Measurements from ENCODE around the gene TPCN2.

The TPCN2 gene

DNA sequence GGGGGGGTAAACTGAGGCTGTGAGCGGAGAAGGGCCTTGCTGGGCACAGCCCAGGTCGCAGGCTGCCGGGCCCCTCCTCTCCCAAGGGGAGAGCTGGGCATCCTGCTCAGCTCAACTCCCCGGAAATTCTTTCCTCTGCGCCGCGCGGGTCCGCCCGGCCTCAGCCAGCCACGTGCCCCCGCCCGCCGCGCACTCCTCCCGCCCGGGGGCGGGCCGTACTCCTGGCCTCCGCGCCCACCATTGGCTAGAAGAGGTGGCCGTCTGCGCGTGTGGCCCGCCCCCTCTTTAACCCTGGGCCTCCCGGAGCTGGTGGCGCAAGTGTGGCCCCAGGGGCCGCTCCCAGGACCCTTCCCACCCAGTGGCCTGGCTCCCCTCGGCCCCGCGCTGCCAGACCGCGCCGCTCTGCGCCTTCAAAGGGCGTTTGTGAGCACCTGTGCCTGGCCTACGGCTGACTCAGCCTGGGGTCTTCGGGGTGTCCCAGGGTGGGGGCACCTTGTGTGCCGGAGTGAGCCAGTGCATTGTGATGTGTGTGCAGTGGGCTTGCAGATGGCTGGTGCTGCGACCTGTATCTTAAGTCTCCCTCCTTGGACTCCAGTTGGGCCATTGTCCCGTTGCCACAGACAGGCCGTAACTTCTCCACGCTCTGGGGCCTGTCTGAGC lies 37.6 kb upstream of the TPCN2 start:
- DNase-seq (ENCODE audit: low spot score), result no peak

DNA sequence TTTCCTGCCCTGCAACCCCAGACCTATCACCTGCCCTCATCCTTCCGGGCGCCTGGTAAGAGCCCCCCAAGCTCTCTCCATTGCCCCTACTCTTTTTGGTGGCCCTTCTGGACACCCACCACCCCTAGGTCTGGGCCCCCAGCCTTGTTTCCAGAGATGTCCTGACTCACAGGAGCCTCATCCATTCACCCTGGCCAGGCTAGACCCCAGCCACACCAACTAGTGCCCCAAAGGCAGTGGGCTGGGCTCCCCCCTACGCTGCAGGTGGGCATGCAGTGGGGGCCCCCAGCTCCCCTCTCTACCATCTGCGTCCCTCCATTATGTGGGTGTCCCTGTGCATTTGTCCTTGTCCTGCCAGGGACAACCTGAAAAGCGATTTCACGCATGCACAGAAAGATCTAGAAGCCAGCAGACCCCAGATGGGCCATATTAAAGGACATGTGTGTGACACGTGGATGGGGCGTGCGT lies 37.1 kb upstream of the TPCN2 start:
- no peak for DNase-seq (ENCODE audit: low spot score)

DNA sequence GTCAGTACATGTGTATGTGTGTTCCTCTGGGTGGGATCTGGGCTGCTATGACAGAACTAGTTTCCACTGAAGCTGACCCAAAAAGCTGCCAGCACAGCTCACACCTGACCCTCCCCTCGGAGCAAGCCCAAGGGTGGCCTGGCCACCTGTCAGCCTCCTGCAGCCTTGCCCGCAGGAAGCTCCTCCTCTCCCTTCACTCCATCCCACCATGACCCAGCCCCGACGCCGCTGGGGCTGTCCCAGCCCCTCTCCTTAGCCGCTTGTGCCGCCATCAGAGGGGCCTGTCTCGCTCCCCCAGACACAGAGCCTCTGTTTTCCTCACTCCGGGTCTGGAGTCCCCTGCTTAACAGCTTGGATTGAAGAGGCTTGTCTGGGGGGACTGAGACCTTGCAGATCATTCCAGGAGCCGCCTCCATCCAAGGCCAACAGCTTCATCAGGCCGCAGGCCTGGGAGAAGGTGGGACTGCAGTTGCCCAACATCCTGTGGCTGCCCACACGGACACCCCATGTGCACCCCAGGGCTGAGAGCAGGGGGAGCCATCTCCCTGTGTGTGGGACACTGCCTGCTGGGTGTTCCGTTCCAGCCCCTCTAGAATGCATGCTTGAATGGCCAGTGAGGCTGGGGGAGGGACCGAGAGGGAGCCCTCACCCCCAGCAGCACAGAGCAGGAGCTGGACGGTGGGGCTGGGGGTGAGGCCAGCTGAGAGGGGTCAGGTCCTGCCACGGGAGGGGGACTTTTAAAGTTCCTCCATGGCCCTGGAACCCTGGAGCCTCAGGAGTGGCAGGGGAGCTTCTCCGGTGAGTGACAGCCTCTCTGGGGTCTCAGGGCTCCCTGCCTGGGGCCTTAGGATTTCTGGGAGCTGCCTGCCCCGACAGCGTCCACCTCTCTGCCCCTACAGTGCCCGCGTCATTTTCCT lies 36.4 kb upstream of the TPCN2 start:
- no peak for DNase-seq (ENCODE audit: low spot score)

DNA sequence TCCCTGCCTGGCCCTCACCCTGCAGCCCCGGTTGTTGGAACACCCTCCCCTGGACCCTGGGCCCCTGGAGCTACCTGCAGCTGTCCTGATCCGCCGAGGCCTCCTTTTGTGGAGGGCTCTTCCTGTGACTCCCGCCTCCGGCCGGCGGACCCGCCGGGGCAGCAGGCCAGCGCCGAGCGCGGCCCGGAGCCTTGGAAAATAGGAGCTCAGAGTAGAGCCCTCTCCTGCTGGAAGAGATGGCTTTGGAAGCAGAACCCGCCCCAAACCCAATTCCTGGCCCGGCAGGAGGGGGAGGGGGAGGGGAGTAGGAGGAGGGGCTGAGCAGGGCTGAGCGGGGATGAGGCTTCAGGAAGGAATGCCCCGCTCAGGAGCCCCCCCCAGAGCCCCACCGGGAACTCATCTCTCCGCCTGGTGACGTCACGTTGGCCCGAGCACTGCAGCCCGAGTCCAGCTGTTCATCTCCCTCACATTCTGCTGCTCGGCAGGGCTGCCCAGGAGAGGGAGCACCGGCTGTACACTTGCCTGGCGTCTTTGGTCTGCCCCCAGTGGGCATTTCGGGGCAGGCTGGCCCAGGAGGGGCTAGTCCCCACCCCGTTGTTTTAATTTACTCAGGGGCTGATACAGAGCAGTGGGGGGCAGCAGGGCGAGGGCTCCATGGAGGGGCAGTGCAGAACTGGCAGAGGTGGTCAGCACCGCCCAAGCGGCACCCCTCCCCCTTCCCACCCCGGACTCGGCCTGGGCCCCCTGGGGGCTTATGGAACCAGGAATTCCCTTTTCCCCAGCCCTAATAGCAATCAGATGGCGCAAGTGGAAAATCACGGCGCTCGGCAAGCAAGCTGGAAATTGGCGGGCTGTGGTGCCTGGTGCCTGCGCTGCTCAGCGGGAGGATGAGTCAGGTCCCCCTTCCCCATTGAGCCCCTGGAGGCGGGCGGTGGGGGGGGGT lies 35.5 kb upstream of the TPCN2 start, which contains the start of gene MRGPRF:
Gene MRGPRF (minus strand): TSS at position 238 of the 943 bp plus-strand sequence. CDS start 3,345 bp downstream, outside the sequence.
- no peak for DNase-seq (ENCODE audit: low spot score)

DNA sequence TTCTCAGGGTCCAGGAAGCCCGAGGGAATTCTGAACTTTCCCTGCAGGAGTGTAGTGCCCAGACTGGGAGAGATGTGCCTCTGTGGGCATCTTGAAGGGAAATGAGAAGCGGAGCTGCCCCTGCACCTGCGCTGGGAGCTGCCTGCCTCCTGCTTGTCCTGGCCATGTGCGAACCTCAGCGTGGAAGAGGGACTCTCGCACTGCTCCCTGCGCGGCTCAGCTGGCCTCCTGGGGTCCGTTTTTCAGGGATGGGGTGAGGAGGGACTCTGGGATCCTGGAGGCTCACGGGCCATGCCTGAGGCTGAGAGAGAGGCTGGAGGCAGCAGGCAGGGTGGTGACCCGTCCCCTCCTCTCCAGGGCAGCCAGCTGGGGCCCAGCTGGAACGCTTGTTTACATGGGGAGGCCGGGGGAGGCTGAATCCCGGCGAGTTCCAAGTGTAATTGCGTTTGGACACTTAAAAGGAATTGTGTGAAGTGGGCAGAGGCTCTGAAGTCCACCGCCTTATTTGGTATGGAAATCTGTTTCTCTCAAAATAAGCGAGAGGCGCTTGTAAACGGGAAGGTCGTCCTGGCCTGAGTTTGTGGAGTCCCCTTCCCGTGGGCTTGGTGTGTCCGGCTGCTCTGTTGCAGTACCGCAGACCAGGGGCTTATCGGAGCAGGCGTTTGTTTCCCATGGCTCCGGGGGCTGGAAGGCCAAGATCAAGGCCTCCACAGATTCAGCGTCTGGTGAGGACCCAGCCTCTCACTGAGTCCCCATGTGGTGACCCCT lies 34.5 kb upstream of the TPCN2 start:
- DNase-seq (ENCODE audit: low spot score), result no peak

DNA sequence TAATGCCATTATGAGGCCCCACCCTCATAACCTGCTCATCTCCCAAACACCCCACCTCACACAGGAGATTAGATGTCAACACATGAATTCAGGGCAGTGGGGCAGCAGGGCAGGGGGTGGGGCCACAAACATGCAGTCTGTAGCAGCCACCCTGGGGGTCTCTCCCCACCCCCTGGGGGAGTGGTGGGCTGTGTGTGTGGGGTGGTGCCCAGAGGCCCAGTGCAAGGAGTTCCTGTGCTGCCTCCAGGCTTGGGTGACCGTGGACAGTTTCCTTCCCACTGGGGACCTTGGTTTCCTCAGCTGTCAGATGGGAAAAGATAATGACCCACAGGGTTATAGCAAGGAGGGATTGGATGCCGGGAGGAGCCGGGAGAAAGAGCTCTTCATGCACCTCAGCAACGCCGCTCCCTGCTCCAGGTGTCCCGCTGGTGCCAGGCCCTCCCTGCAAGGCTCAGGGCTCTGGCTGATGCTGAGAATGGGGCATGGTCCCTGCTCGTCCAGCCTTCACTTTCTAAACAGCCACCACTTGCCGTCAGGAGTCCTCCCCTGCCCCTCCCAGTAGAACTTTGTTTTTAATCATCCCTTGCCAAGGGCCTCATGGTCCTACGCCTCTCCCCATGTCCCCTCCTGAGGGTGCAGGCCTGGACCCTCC lies 33.7 kb upstream of the TPCN2 start:
- no peak for DNase-seq (ENCODE audit: low spot score)

DNA sequence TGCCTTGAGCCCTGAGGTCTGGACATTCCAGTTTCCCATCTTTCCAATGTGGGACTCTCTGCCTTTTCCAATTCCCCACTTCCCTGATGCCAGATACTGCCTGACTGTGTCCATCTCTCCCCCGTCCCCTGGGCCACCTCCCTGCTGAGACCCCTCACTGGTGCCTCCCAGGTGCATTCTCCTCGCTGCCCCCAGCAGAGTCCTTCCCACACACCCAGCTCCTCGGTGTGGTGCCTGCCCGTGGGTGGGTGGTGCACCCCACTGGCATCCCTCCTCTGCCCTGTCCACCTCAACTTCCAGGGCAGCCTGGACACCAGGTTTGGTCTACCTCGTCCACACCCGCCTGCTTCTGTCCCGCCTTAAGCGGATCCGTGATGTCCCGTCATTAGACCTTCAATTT lies 30.8 kb upstream of the TPCN2 start:
- DNase-seq (ENCODE audit: low spot score), result no peak

DNA sequence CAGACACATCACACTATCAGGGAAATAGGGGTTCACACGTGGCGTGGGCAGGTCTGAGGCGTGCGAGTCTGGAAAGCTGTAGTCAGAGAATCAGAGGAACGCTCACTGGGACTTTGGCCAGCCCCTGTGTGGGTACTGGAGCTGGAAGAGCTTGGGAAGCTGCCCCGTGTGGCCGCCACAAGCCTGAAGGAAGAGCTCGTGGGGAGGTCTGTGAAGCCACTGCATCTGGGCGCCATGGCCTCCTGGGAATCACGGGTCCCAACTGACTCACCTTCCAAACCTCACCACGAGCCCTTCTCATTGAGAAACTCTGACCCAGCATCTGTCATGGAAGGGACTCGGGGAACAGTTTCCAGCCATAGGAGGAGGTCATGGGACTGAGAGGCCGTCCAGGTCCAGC lies 29.8 kb upstream of the TPCN2 start:
- DNase-seq (ENCODE audit: low spot score), result no peak

DNA sequence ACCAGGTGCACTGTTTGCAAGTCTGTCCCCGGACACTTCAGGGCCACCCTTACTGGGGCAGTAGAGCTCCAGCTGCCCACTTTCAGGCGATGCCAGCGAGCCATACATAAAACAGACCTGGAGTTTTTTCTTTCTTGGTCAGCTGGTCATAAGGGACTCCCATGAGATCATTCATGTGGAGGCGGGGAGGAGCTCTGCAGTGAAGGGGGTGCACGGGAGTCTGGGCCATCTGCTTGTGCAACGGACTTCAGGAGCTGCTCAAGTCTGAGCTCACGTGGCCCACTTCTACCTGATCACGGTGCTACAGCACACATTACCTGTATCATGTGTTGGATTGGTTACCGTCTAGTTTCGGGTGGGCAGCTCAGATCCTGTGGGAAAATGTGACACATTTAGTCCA lies 26.5 kb upstream of the TPCN2 start:
- no peak for DNase-seq (ENCODE audit: low spot score)

DNA sequence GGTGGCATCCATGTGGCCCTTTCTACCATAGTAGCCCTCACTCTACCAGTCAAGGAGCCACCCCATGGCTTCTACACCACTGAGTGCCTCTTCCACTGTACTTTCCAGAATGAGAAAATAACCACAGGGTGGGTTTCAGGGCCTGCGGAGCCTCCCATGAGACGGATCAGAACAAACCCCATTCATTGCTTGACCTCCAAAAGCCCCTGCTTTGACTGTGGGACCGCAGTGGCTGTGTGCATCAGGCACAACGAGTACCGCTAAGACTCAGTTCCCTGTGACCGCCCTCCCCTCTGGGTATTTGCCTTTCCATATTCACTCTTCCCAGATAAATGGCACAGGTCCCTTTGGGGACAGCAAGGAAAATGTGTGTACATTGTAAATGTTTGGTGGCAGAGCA lies 24.2 kb upstream of the TPCN2 start:
- DNase-seq (ENCODE audit: low spot score), result no peak

DNA sequence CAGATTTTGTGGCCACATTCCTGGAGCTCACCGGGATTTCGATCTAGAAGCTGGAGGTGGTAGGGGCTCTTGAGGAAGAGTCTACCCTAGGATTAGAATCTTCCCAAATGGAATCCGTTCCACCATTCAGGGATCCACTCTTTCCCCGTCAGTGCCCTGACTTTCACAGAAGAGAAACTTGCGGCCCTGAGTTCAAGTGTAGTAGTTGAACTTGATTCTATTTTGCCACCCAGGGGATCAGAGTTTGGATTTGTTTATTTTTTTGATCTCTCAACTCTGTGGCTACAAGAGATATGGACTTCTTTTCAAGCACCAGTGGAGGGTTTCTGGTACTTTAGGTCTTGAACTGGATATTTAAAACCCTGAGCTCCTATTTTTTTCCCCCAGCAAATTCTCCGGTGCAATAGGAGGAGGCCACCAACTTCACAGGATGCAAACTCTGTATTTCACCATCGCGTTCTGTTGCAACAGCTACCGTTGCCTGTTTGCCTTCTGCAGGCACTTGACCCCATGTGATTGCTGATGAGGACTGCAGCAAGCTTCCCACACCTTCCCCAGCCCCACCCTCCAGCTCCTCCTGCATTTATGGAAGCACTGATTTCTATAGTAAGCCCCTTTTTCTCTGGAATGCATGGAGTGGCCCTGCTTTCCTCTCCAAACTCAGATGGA lies 20.9 kb upstream of the TPCN2 start:
- no peak for DNase-seq (ENCODE audit: low spot score)

DNA sequence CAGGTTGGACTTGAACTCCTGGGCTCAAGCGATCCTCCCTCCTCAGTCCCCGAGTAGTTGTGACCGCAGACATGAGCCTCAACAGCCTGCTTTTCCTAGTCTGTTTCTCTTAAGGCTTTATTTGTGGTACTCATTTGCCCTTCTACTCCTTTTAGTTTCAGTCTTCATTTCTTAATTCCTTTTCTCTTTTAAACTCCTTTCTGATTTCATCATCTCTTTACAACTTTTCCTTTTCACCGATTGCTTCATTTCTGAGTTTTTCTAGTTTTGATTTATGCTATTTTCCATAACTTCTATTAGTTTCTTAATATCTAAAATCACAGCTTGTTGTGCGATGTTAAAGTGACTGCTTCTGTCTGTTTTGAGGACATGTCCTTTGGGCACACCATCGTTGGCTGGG lies 18.4 kb upstream of the TPCN2 start:
- no peak for DNase-seq (ENCODE audit: low spot score)

DNA sequence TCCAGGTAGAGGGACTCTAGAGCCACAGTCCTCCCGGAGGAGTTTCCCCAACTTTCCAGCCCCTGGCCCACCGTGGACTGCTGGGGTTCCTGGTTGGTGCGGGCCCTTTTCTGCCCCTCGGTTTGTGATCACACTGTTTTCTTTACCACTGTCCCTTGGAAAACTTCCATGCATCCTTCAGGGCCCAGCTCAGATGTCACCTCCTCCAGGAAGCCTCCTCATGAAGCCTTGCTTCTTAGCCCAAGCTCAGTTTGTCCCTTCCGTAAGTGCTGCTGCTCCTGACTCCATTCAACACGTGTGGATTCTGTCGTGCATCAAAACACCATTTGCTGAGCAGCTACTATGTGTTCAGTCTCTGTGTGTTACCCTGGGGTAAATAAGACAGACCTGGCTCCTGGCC lies 15.9 kb upstream of the TPCN2 start:
- no peak for DNase-seq (ENCODE audit: low spot score)

DNA sequence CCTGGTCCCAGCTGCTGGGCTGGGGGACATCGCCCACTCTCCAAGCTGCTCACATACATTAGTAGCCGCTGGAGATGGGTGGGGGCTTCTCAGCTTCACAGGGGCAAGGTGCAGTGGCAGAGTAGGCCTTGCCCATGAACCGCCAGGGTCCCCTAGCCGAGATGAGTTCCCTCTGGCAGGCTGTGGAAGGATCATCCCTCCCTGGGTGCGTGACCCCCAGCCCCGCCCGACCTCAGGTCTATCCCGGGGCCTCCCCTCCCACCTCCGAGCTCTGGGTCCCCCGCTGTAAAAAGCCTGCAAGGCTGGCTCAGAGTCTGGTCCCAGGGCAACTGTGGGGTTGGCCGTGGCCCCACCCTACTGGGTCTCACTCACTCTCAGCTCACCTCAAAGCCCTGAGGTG lies 15.3 kb upstream of the TPCN2 start:
- no peak for DNase-seq (ENCODE audit: low spot score)

DNA sequence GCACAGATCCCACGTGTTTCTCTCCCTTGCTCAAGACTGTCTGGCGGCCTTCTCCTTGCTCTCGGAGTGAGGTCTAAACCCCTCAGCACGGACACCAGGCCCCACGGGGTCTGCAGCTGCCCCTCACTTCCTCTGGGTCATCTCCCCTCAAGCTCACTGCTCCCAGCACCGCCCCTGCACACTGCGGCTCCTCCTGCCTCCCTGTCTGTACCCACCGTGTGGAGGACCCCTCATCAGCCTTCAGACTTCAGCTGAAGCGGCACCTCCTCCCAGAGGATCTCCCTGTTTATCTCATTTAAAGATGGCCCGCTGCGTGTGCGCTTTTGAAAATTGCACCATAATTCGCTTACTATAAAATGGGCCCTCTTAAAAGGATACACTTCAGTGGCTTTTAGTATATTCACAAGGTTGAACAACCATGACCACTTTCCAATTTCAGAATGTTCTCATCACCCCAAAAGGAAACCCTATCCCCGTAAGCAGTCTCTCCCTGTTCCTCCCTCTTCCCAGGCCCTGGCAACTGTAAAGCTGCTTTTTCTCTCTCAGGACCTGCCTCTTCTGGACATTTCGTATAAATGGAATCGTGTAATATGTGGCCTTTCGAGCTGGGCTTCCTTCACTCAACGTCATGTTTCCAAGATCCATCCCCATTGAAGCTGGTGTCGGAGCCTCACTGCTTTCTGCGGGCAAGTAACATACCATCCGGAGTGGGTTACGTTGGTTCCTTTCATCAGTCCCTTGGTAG lies 14.4 kb upstream of the TPCN2 start:
- DNase-seq (ENCODE audit: low spot score), result no peak

DNA sequence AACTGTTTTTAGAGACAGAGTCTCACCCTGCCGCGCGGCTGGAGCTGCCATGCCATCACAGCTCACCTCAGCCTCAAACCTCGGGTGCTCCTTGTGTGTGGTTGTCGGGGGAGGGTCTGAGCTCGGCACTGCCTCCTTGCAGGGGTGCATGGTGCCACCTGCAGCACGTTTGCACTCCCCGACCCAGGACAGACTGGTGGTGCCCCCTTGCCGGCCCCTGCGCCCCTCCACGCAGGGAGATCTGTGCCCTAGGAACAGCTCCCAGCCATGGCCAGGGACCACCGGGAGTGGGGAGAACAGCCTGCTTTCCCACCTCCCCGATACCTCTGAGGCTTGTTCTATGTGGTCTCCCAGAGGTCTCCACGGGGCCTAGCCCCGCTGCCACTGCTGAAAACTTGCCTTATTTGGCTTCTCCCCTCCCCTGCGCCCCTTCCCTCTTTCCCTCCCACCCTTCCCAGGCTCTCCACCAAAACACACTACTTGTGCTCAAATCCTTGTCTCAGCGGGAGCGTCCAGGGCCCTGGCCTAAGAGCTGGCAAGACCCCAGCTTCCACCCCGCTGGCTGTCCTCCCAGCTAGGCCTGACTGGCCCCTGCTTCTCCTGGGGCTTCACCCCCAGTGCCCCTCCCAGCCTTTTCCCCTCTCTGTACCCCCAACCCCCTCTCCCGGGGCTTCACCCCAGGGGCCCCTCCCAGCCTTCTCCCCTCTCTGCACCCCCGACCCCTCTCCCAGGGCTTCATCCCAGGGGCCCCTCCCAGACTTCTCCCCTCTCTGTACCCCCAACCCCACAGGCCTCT lies 13.4 kb upstream of the TPCN2 start:
- DNase-seq (ENCODE audit: low spot score), result no peak

DNA sequence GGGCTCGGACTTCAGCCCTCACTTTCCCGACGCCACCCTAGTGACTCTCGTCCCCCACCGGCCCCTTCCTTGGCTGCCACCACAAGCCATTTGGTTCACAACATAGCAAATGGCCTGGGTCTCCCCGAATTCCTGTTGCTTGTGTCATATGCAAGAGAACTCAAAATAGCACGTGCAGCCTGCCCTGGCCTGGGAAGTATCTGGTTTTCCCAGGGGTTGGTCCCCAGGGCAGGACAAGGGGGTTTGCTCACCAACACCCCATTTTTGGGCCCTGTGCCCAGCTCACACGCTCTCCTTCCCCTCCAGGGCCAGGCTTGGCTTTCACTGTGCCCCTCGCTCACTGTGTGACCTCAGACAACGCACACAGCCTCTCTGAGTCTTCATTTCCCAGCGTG lies 12.8 kb upstream of the TPCN2 start:
- DNase-seq (ENCODE audit: low spot score), result no peak

DNA sequence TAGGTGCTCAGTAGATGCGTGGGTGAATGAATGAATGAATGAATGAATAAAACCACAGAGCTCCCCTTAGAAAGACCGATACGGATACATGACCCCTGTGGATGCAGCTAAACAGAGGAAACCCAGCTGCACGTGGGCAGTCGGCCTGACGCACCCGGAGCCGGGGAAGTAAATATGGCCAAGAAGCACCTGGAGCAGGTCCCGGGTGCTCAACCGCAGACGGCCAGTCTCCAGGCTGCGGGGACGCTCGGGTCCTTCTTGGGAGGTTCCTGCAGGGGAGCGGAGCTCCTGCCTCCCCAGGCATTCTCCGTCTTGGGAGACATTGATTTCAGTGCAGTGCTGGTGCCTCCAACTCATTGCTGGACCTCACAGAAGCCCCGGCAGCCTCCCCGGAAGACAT lies 11.7 kb upstream of the TPCN2 start:
- no peak for DNase-seq (ENCODE audit: low spot score)

DNA sequence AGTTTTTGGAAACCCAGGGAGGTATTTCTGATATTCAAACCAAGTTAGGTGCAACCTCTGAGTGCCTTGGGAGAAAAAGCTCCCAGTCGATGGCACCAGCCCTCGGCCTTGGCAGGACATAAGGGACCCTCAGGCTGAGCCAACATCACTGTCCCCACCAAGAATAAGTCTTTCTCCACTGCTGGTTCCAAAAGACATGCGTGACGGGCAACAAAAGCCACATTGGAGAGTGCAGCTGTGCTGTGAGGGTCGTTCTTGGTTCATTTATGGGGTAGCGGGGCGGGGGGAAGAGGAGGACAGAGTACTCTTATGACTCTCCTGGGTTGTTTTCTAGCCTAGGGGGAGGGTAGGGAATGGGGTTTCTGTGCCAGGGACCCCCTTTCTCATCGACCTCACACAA lies 11.2 kb upstream of the TPCN2 start:
- no peak for DNase-seq (ENCODE audit: low spot score)
